Immature natural killer cell (primary cell): ENCODE measurements around the gene TRIM54. TPM values are rescaled to one million over a fixed set of nuclear protein-coding genes. Genes with fewer than 3 reads are reported as not detected.
"Not testable (repeated sequence)": the region's sequence is repeated elsewhere in the genome, so short reads cannot be mapped to it uniquely, and the experiment has no call there.

ENCODE experiments used
- DNase-seq, 3 donors: peaks; one replicate each; pipeline ENCODE4 v3.0.0; 2022; ENCODE audit warnings: mixed read lengths in 1 of 3
- H3K27ac Mint-ChIP-seq, 6 donors: one replicate each; pipeline ENCODE4 v1.8.0; 2020; ENCODE audit warnings: mixed read lengths in 6 of 6, mild to moderate bottlenecking in 5 of 6, inconsistent platforms in 4 of 6, moderate library complexity in 3 of 6
- H3K27me3 Mint-ChIP-seq, 3 donors: one replicate each; pipeline ENCODE4 v1.8.0; 2020 to 2021; ENCODE audit warnings: low read depth in 3 of 3, mild to moderate bottlenecking in 3 of 3, mixed read lengths in 3 of 3, moderate library complexity in 3 of 3, inconsistent platforms in 1 of 3
- H3K36me3 Mint-ChIP-seq, 3 donors: one replicate each; pipeline ENCODE4 v1.8.0; 2020; ENCODE audit warnings: mixed read lengths in 3 of 3, inconsistent platforms in 2 of 3, mild to moderate bottlenecking in 2 of 3
- H3K4me1 Mint-ChIP-seq, 2 donors: one replicate each; pipeline ENCODE4 v1.8.0; 2020; ENCODE audit warnings: inconsistent platforms in 2 of 2, mild to moderate bottlenecking in 2 of 2, mixed read lengths in 2 of 2, moderate library complexity in 1 of 2
- H3K4me3 Mint-ChIP-seq, 5 donors: one replicate each; pipeline ENCODE4 v1.8.0; 2020; ENCODE audit warnings: mild to moderate bottlenecking in 5 of 5, mixed read lengths in 5 of 5, inconsistent platforms in 3 of 5, moderate library complexity in 3 of 5
- H3K9me3 Mint-ChIP-seq, 6 donors: one replicate each; pipeline ENCODE4 v1.8.0; 2020; ENCODE audit warnings: mild to moderate bottlenecking in 6 of 6, mixed read lengths in 6 of 6, inconsistent platforms in 4 of 6, moderate library complexity in 3 of 6
- polyA plus RNA-seq, 3 donors: library from polyadenylated mRNA; unstranded; fragments of 300-500 nt; fragmentation: Illumina TruSeq; gene quantifications; one replicate each; pipeline ENCODE4 v1.2.3, GENCODE V29; 2021

The TRIM54 gene
- polyA plus RNA-seq, 3 donors from 2014 or later = 0.12 to 0.49 (median 0.48) TPM

DNA sequence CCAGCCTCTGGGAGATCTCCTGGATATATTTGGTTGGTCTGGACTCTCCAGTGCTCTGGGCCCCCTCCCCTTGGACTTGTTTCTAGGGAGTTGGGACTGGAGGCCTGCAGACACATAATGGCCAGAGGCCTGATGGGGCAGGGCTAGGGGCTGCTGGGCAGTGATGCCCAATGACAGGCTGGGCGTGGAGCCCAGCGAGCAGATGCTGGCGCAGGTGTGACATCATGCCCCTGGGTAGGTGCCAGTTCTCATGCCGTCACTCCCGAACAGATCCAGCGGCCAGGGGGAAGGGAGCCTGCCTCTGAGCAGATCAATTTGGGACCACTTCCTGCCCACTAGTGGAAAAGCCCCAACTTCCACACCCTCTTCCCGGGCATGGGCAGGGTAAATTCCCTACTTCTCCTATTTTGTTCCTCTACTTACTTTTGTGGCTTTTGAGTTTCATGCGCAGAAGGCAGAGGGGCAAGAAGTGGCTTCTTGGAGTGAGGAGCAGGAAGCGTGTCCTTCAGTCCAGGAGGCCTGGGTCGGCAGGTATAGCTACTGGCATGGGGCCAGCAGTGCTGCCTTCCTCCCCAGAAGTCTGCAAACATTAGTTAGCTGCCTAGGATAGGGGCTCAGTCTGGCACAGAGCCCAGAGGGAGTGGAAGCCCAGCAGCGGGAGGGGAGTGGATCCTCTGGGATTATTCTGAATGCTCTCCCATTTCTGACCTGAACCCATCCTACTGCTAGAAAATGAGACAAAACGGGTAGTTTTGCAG is 34.6 kb downstream of the TRIM54 start:
- no peak overlapping the region for H3K27ac Mint-ChIP-seq
- H3K4me1 Mint-ChIP-seq = peaks cover 7 to 8% of the 10 kb centered on the region in 2 donors
- peaks cover 0 to 5% (median 0%) of the 10 kb centered on the region in 3 donors for H3K36me3 Mint-ChIP-seq
- no peaks in the 10 kb centered on the region for H3K9me3 Mint-ChIP-seq
- peaks cover 0 to 1% (median 0%) of the 10 kb centered on the region in 3 donors for H3K27me3 Mint-ChIP-seq
- DNase-seq = no peak
- H3K4me3 Mint-ChIP-seq = no peak overlapping the region

DNA sequence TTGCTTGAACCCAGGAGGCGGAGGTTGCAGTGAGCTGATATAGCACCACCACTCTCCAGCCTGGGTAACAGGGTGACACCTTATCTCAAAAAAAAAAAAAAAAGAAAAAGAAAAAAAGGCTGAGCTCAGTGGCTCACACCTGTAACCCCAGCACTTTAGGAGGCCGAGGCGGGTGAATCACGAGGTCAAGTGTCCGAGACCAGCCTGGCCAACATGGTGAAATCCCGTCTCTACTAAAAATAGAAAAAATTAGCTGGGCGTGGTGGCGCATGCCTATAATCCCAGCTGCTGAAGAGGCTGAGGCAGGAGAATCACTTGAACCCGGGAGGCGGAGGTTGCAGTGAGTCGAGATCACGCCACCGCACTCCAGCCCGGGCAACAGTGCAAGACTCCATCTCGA is 37.6 kb downstream of the TRIM54 start:
- not testable (repeated sequence) for DNase-seq, H3K4me3 Mint-ChIP-seq, H3K27ac Mint-ChIP-seq, H3K27me3 Mint-ChIP-seq, H3K36me3 Mint-ChIP-seq, H3K9me3 Mint-ChIP-seq
- H3K4me1 Mint-ChIP-seq = peaks cover 23 to 36% of the 10 kb centered on the region in 2 donors

DNA sequence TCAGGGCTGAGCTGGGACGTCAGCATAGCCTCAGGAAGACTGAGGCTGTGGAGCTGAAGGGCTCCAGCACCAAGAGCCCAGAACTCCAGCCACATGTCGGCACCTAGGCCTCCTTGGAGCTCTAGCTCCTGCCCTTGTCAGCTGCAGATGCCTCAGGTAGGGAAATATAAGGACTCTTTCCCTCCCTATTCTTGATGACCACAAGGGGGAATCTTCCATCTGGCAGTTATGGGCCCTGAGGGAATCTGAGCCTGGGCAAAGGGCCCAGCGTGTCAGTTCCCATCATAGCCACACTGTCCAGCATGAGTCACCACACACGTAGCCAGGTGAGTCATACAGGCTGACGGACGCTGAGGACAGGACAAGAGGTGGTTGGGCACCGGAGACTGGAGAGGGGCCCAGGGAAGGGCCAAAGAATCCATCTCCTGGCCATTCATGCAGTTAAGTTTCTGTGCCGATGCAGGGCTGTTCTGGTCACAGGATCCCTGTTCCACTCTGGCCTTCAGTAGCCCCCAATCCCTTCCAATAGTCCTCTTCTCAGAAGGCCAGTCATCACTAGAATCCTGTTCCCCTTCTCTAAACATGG is 38.8 kb downstream of the TRIM54 start:
- peaks cover 0 to 5% (median 5%) of the 10 kb centered on the region in 3 donors for H3K36me3 Mint-ChIP-seq
- H3K27ac Mint-ChIP-seq = peak overlapping the region in 2 of 6 donors; percentile 49 to 99
- peaks cover 2 to 4% (median 2%) of the 10 kb centered on the region in 3 donors for H3K27me3 Mint-ChIP-seq
- no peaks in the 10 kb centered on the region for H3K9me3 Mint-ChIP-seq
- DNase-seq = no peak
- H3K4me3 Mint-ChIP-seq = peak overlapping the region in 1 of 5 donors; percentile 1
- peaks cover 23 to 36% of the 10 kb centered on the region in 2 donors for H3K4me1 Mint-ChIP-seq

DNA sequence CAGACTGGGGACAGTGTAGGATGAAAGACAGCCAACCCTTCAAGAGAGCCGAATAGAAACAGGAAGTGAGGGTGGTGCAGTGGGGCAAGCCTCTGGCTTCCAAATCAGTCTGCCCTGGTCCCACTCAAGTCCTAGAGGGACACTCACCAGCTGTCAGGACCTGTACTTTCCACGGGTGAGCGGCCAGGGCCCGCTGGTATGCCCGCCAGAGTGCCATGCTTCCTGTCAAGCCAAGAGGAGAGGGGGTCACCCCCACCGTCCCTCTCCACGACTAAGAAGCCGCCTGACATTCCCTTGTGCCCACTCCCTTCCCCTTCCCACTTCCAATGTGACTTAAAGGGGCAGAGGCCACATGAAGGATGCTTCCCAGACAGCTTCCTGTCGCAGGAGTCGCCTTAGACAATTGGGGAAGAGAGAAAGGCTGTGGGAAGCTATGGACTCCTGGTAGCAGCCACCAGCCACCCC is 40.1 kb downstream of the TRIM54 start:
- Mint-ChIP-seq H3K27me3 (peaks cover 2 to 4% (median 2%) of the 10 kb centered on the region in 3 donors), H3K9me3 (no peaks in the 10 kb centered on the region), H3K36me3 (peaks cover 7 to 16% (median 15%) of the 10 kb centered on the region in 3 donors), H3K4me1 (peaks cover 23 to 36% of the 10 kb centered on the region in 2 donors), H3K27ac (peak overlapping the region; percentile 97 to 99 (median 98)), H3K4me3 (peak overlapping the region; percentile 95 to 100 (median 96))
- DNase-seq = peak in 1 of 3 donors; percentile 4

DNA sequence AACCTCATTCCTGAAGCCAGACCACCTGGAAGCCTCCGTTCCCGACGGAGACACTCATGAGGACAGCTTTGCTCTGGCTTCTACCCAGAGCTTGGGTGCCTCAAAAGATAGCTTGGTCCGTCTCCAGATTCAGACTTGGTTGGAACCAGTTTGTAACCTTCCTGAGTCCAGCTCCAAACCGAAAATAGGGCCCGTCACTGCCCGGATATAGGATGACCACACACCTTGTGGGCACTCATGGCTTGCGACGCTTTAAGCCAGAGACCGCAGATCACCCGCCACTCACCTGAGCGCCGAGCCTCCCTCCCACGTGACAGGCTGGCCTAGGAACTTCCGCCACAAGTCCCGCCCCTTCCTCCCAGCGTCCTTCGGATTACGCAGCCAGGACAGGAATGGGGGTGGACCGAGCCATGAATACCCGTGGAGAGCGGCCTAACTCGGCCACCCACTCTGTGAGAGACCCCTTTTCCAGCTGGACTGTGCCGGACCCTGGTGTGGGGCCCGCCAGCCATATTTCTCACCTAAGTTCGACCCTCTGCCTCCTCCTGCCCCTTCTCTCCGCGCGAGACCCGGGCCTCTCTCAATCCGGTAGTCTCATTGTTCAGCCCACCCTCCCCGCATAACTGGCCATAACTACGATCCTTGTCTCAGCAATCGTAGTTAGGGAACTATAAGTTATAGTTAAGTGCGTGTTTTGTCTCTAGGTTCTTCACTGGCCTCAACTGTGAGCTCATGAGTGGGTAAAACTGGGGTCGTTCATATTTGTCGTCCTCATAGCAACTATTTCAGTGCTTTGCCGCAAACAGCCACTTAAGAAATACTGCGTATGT is 40.8 kb downstream of the TRIM54 start, which contains the start of gene MPV17:
Gene MPV17 (minus strand): TSS at position 332 of the 830 bp plus-strand sequence. CDS start 580 bp downstream, outside the sequence.
- H3K4me1 Mint-ChIP-seq = peaks cover 23 to 36% of the 10 kb centered on the region in 2 donors
- peak; percentile 79 to 82 (median 82) for DNase-seq
- H3K27ac Mint-ChIP-seq = peak within 1 kb of the TSS; percentile 97 to 99 (median 98)
- H3K36me3 Mint-ChIP-seq = peaks cover 10 to 16% (median 10%) of the 10 kb centered on the region in 3 donors
- H3K9me3 Mint-ChIP-seq = no peaks in the 10 kb centered on the region
- H3K27me3 Mint-ChIP-seq = peaks cover 2 to 4% (median 2%) of the 10 kb centered on the region in 3 donors
- peak within 1 kb of the TSS; percentile 95 to 100 (median 96) for H3K4me3 Mint-ChIP-seq

DNA sequence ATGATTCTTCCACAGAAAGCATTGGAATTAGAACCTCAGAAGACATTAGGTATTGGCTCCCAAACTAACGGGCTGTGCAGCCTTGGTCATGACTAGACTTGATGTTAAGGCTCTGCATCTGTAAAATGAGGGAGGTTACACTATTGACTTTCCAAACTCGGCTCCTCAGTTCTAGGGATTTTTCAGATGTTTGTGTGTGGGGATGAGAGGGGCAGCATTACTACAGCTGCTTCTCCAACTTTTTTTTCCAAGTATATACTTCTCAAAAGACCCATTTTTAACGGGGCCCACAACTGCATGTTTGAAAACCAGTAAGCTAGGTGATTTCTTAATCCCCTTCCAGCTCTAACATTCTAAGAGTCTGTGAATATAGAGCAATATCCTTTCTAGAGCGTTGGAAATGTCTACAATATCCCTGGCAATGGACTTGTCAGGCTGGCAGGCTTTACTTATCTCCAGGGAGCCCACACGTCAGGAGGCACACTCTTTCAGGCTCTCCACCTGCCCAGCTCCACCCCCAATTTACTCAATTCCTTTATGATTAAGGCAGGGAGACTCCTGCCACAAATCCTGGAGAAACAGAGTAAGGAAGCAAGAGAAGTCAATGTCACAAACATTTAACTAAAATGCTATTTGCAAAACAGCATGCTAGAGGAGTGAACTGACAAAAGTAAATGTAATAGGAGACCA is 41.5 kb downstream of the TRIM54 start:
- Mint-ChIP-seq H3K4me1 (peaks cover 23 to 36% of the 10 kb centered on the region in 2 donors), H3K4me3 (peak overlapping the region; percentile 95 to 100 (median 96)), H3K9me3 (no peaks in the 10 kb centered on the region), H3K27ac (peak overlapping the region; percentile 97 to 99 (median 98)), H3K36me3 (peaks cover 10 to 22% (median 15%) of the 10 kb centered on the region in 3 donors), H3K27me3 (peaks cover 2 to 4% (median 2%) of the 10 kb centered on the region in 3 donors)
- no peak for DNase-seq

DNA sequence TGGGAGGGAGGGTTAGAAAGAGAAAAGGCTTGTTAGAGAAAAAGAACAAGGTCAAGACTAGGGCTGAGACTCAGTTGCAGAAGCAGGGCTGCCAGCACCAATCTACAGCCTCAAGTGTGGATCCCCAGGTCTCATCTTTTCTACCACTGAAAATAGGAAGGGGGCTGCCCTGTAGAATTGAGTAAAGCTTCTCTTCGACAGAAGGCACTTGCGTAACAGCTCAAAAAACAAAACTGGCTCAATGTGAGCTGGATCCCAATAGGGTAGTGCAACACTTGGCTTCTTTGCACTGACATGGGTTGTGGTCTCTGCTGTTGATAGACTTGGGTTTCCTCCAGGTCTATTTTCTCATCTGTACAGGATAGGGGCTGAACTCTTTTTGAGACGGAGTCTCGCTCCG is 42.5 kb downstream of the TRIM54 start:
- Mint-ChIP-seq H3K27ac (peak overlapping the region in 5 of 6 donors; percentile 29 to 98 (median 57)), H3K4me1 (peaks cover 23 to 36% of the 10 kb centered on the region in 2 donors), H3K27me3 (peaks cover 2 to 4% (median 2%) of the 10 kb centered on the region in 3 donors), H3K36me3 (peaks cover 10 to 26% (median 18%) of the 10 kb centered on the region in 3 donors), H3K9me3 (no peaks in the 10 kb centered on the region), H3K4me3 (peak overlapping the region; percentile 3 to 96 (median 40))
- no peak for DNase-seq

DNA sequence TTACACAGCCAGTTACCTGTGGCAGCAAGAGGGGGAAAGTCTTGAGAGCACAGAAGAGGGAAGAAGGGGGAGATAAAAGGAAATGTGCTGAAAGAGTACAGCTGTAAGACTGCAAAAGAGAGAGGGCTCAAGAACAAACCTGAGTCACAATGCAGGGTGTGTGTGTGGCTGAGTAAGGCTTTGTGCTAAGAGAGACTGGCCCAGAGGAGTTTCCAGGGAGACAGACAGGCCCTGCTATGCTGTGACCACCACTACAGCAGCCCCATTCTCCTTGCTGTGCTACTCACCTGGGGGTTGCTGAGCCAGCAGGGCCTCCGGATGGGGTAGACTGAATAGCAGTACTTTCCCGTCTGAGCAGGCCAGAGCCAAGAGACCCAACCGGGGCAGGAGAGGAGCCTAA is 53.1 kb downstream of the TRIM54 start:
- no peaks in the 10 kb centered on the region for H3K9me3 Mint-ChIP-seq
- DNase-seq = no peak
- H3K36me3 Mint-ChIP-seq = peaks cover 13 to 35% (median 24%) of the 10 kb centered on the region in 3 donors
- H3K4me3 Mint-ChIP-seq = no peak overlapping the region
- H3K27ac Mint-ChIP-seq = peak overlapping the region in 1 of 6 donors; percentile 43
- H3K4me1 Mint-ChIP-seq = no peaks in the 10 kb centered on the region
- peaks cover 0 to 3% (median 0%) of the 10 kb centered on the region in 3 donors for H3K27me3 Mint-ChIP-seq

DNA sequence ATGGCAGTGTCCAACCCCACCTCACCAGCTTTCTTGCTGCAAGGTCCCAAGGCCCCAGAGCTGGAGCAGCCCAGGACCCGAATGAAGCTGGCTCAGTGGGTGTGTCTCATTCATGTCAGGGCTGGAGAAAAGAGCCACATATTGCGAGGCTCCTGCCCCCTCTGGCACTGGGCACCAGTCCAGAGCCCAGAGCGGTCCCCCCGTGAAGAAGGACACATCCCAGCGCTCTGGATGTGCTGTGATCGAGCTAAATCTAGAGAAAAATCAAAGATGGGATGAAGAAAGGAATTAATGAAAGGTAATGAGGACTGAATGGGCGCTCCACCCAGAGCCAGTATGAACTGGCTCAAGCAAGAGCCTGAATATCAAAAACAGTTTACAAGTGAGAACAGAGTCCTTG is 53.9 kb downstream of the TRIM54 start:
- no peak for DNase-seq
- no peaks in the 10 kb centered on the region for H3K4me1 Mint-ChIP-seq
- H3K27me3 Mint-ChIP-seq = peaks cover 0 to 3% (median 0%) of the 10 kb centered on the region in 3 donors
- H3K4me3 Mint-ChIP-seq = no peak overlapping the region
- H3K9me3 Mint-ChIP-seq = no peaks in the 10 kb centered on the region
- no peak overlapping the region for H3K27ac Mint-ChIP-seq
- peaks cover 9 to 38% (median 24%) of the 10 kb centered on the region in 3 donors for H3K36me3 Mint-ChIP-seq

DNA sequence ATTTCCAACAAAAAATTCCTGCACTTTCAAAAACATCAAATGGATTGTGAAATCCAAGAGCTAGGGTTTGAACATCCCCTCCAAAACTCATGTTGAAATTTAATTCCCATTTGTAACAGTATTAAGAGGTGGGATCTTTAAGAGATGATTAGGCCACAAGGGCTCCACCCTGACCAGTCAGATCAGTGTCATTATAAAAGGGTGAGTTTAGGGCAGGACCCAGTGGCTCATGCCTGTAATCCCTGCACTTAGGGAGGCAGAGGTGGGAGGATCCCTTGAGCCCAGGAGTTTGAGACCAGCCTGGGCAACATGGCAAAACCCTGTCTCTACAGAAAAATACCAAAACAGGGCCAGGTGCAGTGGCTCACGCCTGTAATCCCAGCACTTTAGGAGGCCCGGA is 65.4 kb downstream of the TRIM54 start:
- no peak for DNase-seq
- Mint-ChIP-seq H3K4me3 (no peak overlapping the region), H3K9me3 (peaks cover 0 to 2% (median 0%) of the 10 kb centered on the region in 6 donors), H3K4me1 (peaks cover 24 to 41% of the 10 kb centered on the region in 2 donors), H3K27me3 (peaks cover 0 to 1% (median 0%) of the 10 kb centered on the region in 3 donors), H3K36me3 (peaks cover 0 to 4% (median 0%) of the 10 kb centered on the region in 3 donors), H3K27ac (no peak overlapping the region)

DNA sequence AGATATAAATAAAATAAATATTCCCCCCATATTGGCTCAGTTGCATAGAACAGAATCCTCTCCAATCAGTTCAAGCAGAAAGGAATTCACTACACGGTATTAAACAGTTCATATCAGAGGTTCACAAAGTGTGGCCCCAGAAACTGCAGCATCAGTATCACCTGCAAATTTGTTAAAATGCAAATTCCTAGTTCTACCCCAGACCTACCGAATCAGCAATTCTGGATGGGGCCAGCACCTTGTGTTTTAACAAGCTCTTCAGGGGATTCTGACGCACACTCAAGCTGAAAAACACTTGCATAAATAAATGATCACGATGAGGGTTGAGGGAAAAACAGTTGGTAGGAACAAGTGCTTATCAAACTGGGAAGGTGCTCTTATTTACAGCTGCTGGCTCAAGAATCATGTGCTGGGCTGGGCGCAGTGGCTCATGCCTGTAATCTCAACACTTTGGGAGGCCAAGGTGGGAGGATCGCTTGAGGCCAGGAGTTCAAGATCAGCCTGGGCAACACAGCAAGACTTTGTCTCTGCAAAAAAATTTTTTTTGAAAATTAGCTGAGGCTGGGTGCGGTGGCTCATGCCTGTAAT is 68.0 kb downstream of the TRIM54 start:
- H3K36me3 Mint-ChIP-seq = no peaks in the 10 kb centered on the region

DNA sequence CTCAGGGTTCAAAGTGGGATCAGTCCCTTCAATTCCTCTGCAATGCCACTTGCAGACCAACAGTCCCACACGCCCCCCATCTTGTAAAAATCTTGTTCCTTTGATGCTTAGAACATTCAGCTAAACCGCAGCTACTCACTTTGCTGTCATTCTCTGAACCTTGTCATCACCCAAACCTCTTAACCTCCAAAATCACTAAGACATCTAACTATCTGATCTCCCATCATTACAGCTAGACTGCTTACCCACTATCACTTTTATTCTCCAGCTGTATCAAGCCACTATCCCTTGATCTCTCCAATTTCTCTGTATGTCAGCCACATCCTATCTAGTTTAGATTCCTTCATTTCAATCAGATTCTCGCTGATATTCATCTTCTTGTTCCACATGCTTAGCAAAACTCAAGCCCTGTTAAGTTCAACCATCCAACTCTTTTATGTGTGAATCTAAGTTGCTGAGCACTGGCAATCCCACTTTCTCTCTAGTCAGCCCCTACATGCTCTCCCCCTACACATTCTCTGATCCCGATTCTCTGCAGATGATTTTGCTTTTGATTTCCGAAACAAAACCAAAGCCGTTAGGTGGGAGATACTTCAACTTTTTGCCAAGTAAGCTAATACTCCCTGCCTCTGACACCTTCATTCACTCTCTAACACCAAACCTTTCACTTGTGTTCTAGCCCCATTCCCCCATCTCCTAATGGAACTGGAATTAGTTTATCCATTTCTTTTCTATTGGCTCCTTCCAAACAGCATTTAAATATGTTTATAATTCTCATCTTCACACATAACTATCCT is 69.8 kb downstream of the TRIM54 start:
- no peak overlapping the region for H3K4me3 Mint-ChIP-seq
- peaks cover 6 to 10% (median 7%) of the 10 kb centered on the region in 3 donors for H3K27me3 Mint-ChIP-seq

More for the DNA sequence above, 68.0 kb downstream of the TRIM54 start:
- peaks cover 0 to 1% (median 0%) of the 10 kb centered on the region in 3 donors for H3K27me3 Mint-ChIP-seq
- DNase-seq = no peak
- H3K27ac Mint-ChIP-seq = peak overlapping the region in 1 of 6 donors; percentile 23
- H3K4me1 Mint-ChIP-seq = peaks cover 30 to 53% of the 10 kb centered on the region in 2 donors
- no peaks in the 10 kb centered on the region for H3K9me3 Mint-ChIP-seq
- no peak overlapping the region for H3K4me3 Mint-ChIP-seq

More for the DNA sequence above, 69.8 kb downstream of the TRIM54 start:
- Mint-ChIP-seq H3K27ac (peak overlapping the region in 5 of 6 donors; percentile 7 to 24 (median 9)), H3K4me1 (peaks cover 44 to 65% of the 10 kb centered on the region in 2 donors), H3K9me3 (no peaks in the 10 kb centered on the region), H3K36me3 (no peaks in the 10 kb centered on the region)
- no peak for DNase-seq
